LNCAP (cell line): ENCODE results near the gene HPRT1.

ENCODE experiments used
- CTCF ChIP-seq: fragments of 450-650 bp; IDR thresholded peaks from 2 replicates; pipeline ENCODE4 v1.5.1; 2017; ENCODE audit warnings: mild to moderate bottlenecking

Gene HPRT1

GRCh38 chrX:134459683-134460004 is 321 bp upstream of the HPRT1 start:
- no peak for TF ChIP-seq CTCF

GRCh38 chrX:134460862-134461220 is 876 bp downstream of the HPRT1 start:
- no peak for TF ChIP-seq CTCF

- no peak for TF ChIP-seq CTCF
Measured at GRCh38 chrX:134461437-134461836, 1.5 kb downstream of the HPRT1 start.

DNA sequence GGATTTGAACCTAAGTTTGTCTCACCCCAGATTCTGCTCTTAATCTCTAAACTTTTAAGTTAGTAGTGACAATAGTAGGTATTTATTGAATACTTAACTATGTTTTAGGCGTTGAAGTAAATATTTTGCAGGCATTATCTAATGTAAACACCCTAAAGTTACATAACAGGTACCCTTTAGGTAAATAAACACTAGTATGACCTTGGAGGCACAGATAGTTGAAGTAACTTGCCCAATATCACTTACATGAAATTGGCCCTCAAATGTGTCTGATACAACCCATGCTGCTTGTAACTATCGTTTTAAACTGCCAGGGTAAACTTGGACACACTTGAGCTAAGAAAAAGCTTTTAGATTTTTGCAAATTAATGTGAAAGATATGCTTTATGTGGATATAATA is 3.0 kb downstream of the HPRT1 start:
- TF ChIP-seq CTCF, result no peak

- no peak for TF ChIP-seq CTCF
Measured at GRCh38 chrX:134469486-134469885, 9.5 kb downstream of the HPRT1 start.

- TF ChIP-seq CTCF, result no peak
Measured at GRCh38 chrX:134470013-134470412, 10.0 kb downstream of the HPRT1 start.

- no peak for TF ChIP-seq CTCF
Measured at GRCh38 chrX:134472041-134472440, 12.1 kb downstream of the HPRT1 start.

GRCh38 chrX:134476284-134476683 is 16.3 kb downstream of the HPRT1 start:
- TF ChIP-seq CTCF, result no peak
